SK-N-SH (cell line): Measurements from ENCODE around the gene MORF4L1. TPM values are rescaled to one million over a fixed set of nuclear protein-coding genes. Genes with fewer than 3 reads are reported as not detected.
A peak's percentile ranks its signal among the peaks of the same experiment; 100 is the strongest.
"Not testable (repeated sequence)": the region's sequence is repeated elsewhere in the genome, so short reads cannot be mapped to it uniquely, and the experiment has no call there.

Experiments used
- CTCF ChIA-PET: fragments of 300-600, 350-600 bp; formaldehyde crosslinking; extraction: SDS; loops from one replicate; lab custom pipeline; 2021; lab: Yijun Ruan, JAX
- POLR2A ChIA-PET: fragments of 350-600 bp; sonication (Branson Sonifier 250); formaldehyde crosslinking; extraction: SDS; loops from one replicate; lab custom pipeline; 2020; ENCODE audit warnings: antibody characterized with exemption, inconsistent platforms; lab: Yijun Ruan, JAX
- DNase-seq: peaks from one replicate; pipeline ENCODE4 v3.0.0; 2012
- H2AFZ ChIP-seq: fragments of 200-600 bp; sonication (generic); 2 replicates; pipeline ENCODE4 v1.8.1; 2016; ENCODE audit warnings: antibody characterized with exemption, mild to moderate bottlenecking, low read depth
- H3F3A ChIP-seq: fragments of 200-600 bp; sonication (generic); replicated peaks from 2 replicates; pipeline ENCODE3; 2016; ENCODE audit warnings: antibody characterized with exemption, mild to moderate bottlenecking; ENCODE audit not compliant: insufficient read depth
- H3K27ac ChIP-seq, 2 experiments: fragments of 200-500 bp in 1 of 2; fragments of 200-600 bp in 1 of 2; sonication (Bioruptor generic) in 1 of 2; sonication (generic), shearing (Covaris generic) in 1 of 2; 2 replicates each; pipeline versions ENCODE4 v1.5.1 to v1.6.1; 2014 to 2016; ENCODE audit warnings: low read depth in 2 of 2, inconsistent platforms in 1 of 2, low read length in 1 of 2, mild to moderate bottlenecking in 1 of 2, mixed read lengths in 1 of 2
- H3K27me3 ChIP-seq: fragments of 200-600 bp; sonication (generic), shearing (Covaris generic); 2 replicates; pipeline ENCODE4 v1.6.1; 2016; ENCODE audit warnings: mixed run types; ENCODE audit not compliant: insufficient read depth
- H3K36me3 ChIP-seq, 2 experiments: fragments of 200-500 bp in 1 of 2; fragments of 200-600 bp in 1 of 2; sonication (Bioruptor generic) in 1 of 2; sonication (generic) in 1 of 2; replicated peaks in 1 of 2; 2 replicates each; pipeline versions ENCODE3 to v1.5.1; 2014 to 2016; ENCODE audit warnings: low read length in 1 of 2, mild to moderate bottlenecking in 1 of 2; ENCODE audit not compliant: insufficient read depth in 2 of 2, control insufficient read depth in 1 of 2
- H3K4me1 ChIP-seq, 2 experiments: fragments of 200-500 bp in 1 of 2; fragments of 200-600 bp in 1 of 2; sonication (Bioruptor generic) in 1 of 2; sonication (generic), shearing (Covaris generic) in 1 of 2; 2 replicates each; pipeline versions ENCODE4 v1.5.1 to v1.6.1; 2014 to 2016; ENCODE audit warnings: low read depth in 1 of 2, low read length in 1 of 2, mixed run types in 1 of 2; ENCODE audit not compliant: insufficient read depth in 2 of 2, control insufficient read depth in 1 of 2
- H3K4me2 ChIP-seq: fragments of 200-600 bp; sonication (generic), shearing (Covaris generic); 2 replicates; pipeline ENCODE4 v1.6.1; 2017; ENCODE audit warnings: mixed run types
- H3K4me3 ChIP-seq, 2 experiments: fragments of 200-500 bp in 1 of 2; fragments of 200-600 bp in 1 of 2; sonication (Bioruptor generic) in 1 of 2; sonication (generic), shearing (Covaris generic) in 1 of 2; 2 replicates each; pipeline versions ENCODE4 v1.5.1 to v1.8.1; 2014 to 2016; ENCODE audit warnings: low read depth in 2 of 2, inconsistent platforms in 1 of 2, low read length in 1 of 2, mild to moderate bottlenecking in 1 of 2, mixed read lengths in 1 of 2, moderate library complexity in 1 of 2
- H3K79me2 ChIP-seq: fragments of 200-600 bp; sonication (generic); 2 replicates; pipeline ENCODE4 v1.8.1; 2017; ENCODE audit warnings: mild to moderate bottlenecking; ENCODE audit not compliant: insufficient read depth
- H3K9ac ChIP-seq: fragments of 200-600 bp; sonication (generic); 2 replicates; pipeline ENCODE4 v1.6.1; 2017; ENCODE audit warnings: mixed run types
- H3K9me2 ChIP-seq: fragments of 200-600 bp; sonication (generic); 2 replicates; pipeline ENCODE4 v1.6.1; 2017; ENCODE audit warnings: mixed run types
- H3K9me3 ChIP-seq: fragments of 200-600 bp; sonication (generic); 2 replicates; pipeline ENCODE4 v1.6.1; 2017; ENCODE audit warnings: mixed run types, mild to moderate bottlenecking, moderate library complexity
- H4K20me1 ChIP-seq: fragments of 200-600 bp; sonication (generic); 2 replicates; pipeline ENCODE4 v1.6.1; 2017; ENCODE audit warnings: mild to moderate bottlenecking, mixed run types; ENCODE audit not compliant: insufficient read depth
- CHD2 ChIP-seq: fragments of 150-350 bp; IDR thresholded peaks from 2 replicates; pipeline ENCODE4 v1.6.1; 2018; ENCODE audit warnings: low read length; ENCODE audit not compliant: partially characterized antibody
- ELF1 ChIP-seq: IDR thresholded peaks from 2 replicates; pipeline ENCODE4 v1.4.0; 2012
- EP300 ChIP-seq, 2 experiments: IDR thresholded peaks; 2 replicates each; pipeline versions ENCODE4 v1.4.0 to v1.6.1; 2012; ENCODE audit warnings: borderline replicate concordance in 1 of 2, low read depth in 1 of 2, low read length in 1 of 2
- EZH2phosphoT487 ChIP-seq: fragments of 200-600 bp; sonication (generic); IDR thresholded peaks from 2 replicates; pipeline ENCODE4 v1.6.1; 2017; ENCODE audit warnings: low read depth, mixed run types, mild to moderate bottlenecking, antibody characterized with exemption, moderate library complexity, borderline replicate concordance
- GABPA ChIP-seq: IDR thresholded peaks from 2 replicates; pipeline ENCODE4 v1.4.0; 2012; ENCODE audit warnings: low read depth, mild to moderate bottlenecking
- MAX ChIP-seq: IDR thresholded peaks from 2 replicates; pipeline ENCODE4 v1.4.0; 2012; ENCODE audit warnings: low read depth
- MEF2A ChIP-seq: IDR thresholded peaks from 2 replicates; pipeline ENCODE4 v1.4.0; 2012; ENCODE audit warnings: low read depth, borderline replicate concordance
- NFIC ChIP-seq: IDR thresholded peaks from 2 replicates; pipeline ENCODE4 v1.4.0; 2012; ENCODE audit warnings: borderline replicate concordance
- NRF1 ChIP-seq: IDR thresholded peaks from 2 replicates; pipeline ENCODE4 v1.6.1; 2012; ENCODE audit warnings: low read depth, mild to moderate bottlenecking, low read length
- RCOR1 ChIP-seq: fragments of 150-350 bp; IDR thresholded peaks from 2 replicates; pipeline ENCODE4 v1.6.1; 2017; ENCODE audit warnings: antibody characterized with exemption, low read length
- RXRA ChIP-seq: IDR thresholded peaks from 2 replicates; pipeline ENCODE4 v1.4.0; 2012; ENCODE audit warnings: low read depth, mild to moderate bottlenecking, borderline replicate concordance
- TAF1 ChIP-seq: IDR thresholded peaks from 2 replicates; pipeline ENCODE4 v1.6.1; 2012; ENCODE audit warnings: low read depth, mild to moderate bottlenecking, low read length, moderate library complexity, borderline replicate concordance
- TCF12 ChIP-seq: IDR thresholded peaks from 2 replicates; pipeline ENCODE4 v1.4.0; 2012
- TEAD4 ChIP-seq: IDR thresholded peaks from 2 replicates; pipeline ENCODE4 v1.4.0; 2012; ENCODE audit warnings: mild to moderate bottlenecking, borderline replicate concordance; ENCODE audit not compliant: insufficient read depth
- USF2 ChIP-seq: fragments of 150-350 bp; IDR thresholded peaks from 2 replicates; pipeline ENCODE4 v1.6.1; 2017; ENCODE audit warnings: antibody characterized with exemption, low read length, low read depth, borderline replicate concordance
- WGBS: methylation state at CpG from one replicate; pipeline ENCODE4 v1.1.6; 2017; ENCODE audit warnings: low lambda C conversion rate; 5-methylcytosine and 5-hydroxymethylcytosine counted together
- polyA plus RNA-seq, 3 experiments: library from polyadenylated mRNA; depleted of rRNA; stranded (reverse); fragments of >200 nt; gene quantifications; 2 replicates each; pipeline ENCODE4 v1.2.3, GENCODE V29; 2012

The MORF4L1 gene
- polyA plus RNA-seq, 1 of the 3 experiments (the other 2 are of a cell fraction): 163 TPM

- Histone ChIP-seq H3K9me3 (no peaks in the 10 kb centered on the region), H3K27ac (no peak overlapping the region), H3K4me3 (no peak overlapping the region), H3F3A (no peaks in the 10 kb centered on the region), H3K4me2 (no peak overlapping the region), H2AFZ (no peak overlapping the region), H4K20me1 (no peaks in the 10 kb centered on the region), H3K79me2 (no peaks in the 10 kb centered on the region), H3K27me3 (no peaks in the 10 kb centered on the region), H3K36me3 (no peaks in the 10 kb centered on the region), H3K4me1 (peaks cover 0 to 2% of the 10 kb centered on the region in 2 experiments; a peak in 1 of 4 replicates), H3K9me2 (no peaks in the 10 kb centered on the region), H3K9ac (no peak overlapping the region)
- DNase-seq: peak; percentile 36
- POLR2A ChIA-PET: no interaction called here
- 60% methylated on average over 6 of the region's 6 CpGs for WGBS
- CTCF ChIA-PET: interaction anchor here (1.4 kb wide), 1 partner anchor 31 kb away, joined by 3 read pairs; the partner anchor contains the start of gene ADAMTS7
- TF ChIP-seq RXRA (no peak), USF2 (no peak), NRF1 (no peak), CHD2 (no peak), GABPA (no peak), MEF2A (no peak), TCF12 (no peak), MAX (no peak), EP300 (IDR thresholded peaks at IDR 0.05; ENCODE audit: borderline replicate concordance in 1 of 2, low read depth in 1 of 2, low read length in 1 of 2) (no peak), EZH2phosphoT487 (no peak), ELF1 (no peak), TEAD4 (no peak), NFIC (no peak), RCOR1 (no peak)
These were observed 30.8 kb upstream of the MORF4L1 start for GRCh38 chr15:78841891-78842290.

GRCh38 chr15:78842519-78842918 is 30.2 kb upstream of the MORF4L1 start:
- no peak overlapping the region for H2AFZ ChIP-seq
- H3K9ac ChIP-seq: no peak overlapping the region
- CTCF ChIA-PET: interaction anchor here (1.3 to 1.4 kb wide), 2 partner anchors 18 to 31 kb away, joined by 3 read pairs; partner anchors contain the start of gene ADAMTS7
- no peak overlapping the region for H3K4me2 ChIP-seq
- 52% methylated on average over 3 of the region's 3 CpGs for WGBS
- H3K79me2 ChIP-seq: no peaks in the 10 kb centered on the region
- H4K20me1 ChIP-seq: no peaks in the 10 kb centered on the region
- H3K9me2 ChIP-seq: no peaks in the 10 kb centered on the region
- no peak overlapping the region for H3K27ac ChIP-seq
- DNase-seq: no peak
- no peaks in the 10 kb centered on the region for H3K9me3 ChIP-seq
- H3F3A ChIP-seq: no peaks in the 10 kb centered on the region
- POLR2A ChIA-PET: no interaction called here
- H3K27me3 ChIP-seq: no peaks in the 10 kb centered on the region
- no peaks in the 10 kb centered on the region for H3K36me3 ChIP-seq
- TF ChIP-seq TAF1: no peak
- TF ChIP-seq, all 33 proteins: peak for 0
- H3K4me1 ChIP-seq: peaks cover 0 to 2% of the 10 kb centered on the region in 2 experiments; a peak in 1 of 4 replicates
- H3K4me3 ChIP-seq: no peak overlapping the region

GRCh38 chr15:78846906-78847305 is 25.8 kb upstream of the MORF4L1 start:
- H3K9ac ChIP-seq, H3K4me3 ChIP-seq, H3K79me2 ChIP-seq, H2AFZ ChIP-seq, H4K20me1 ChIP-seq, H3K27me3 ChIP-seq, H3K27ac ChIP-seq, DNase-seq, H3K4me1 ChIP-seq, H3K9me3 ChIP-seq, H3F3A ChIP-seq, H3K9me2 ChIP-seq, H3K4me2 ChIP-seq, POLR2A ChIA-PET, H3K36me3 ChIP-seq: not testable (repeated sequence)
- CTCF ChIA-PET: interaction anchor here (0.7 kb wide), 1 partner anchor 35 kb away, joined by 4 read pairs; no protein-coding TSS in a partner anchor
- no CpG with 5 or more reads among the region's 27 CpGs for whole genome bisulfite sequencing

GRCh38 chr15:78847387-78847906 is 25.2 kb upstream of the MORF4L1 start:
- H3K36me3 ChIP-seq, POLR2A ChIA-PET, H4K20me1 ChIP-seq, H3K27ac ChIP-seq, H3K4me2 ChIP-seq, H3F3A ChIP-seq, H3K27me3 ChIP-seq, H3K9ac ChIP-seq, H3K4me1 ChIP-seq, H3K9me2 ChIP-seq, H2AFZ ChIP-seq, DNase-seq, H3K9me3 ChIP-seq, H3K4me3 ChIP-seq, H3K79me2 ChIP-seq: not testable (repeated sequence)
- CTCF ChIA-PET: interaction anchor here (0.5 to 0.7 kb wide), 2 partner anchors 35 to 425 kb away, joined by 3 to 4 read pairs; no protein-coding TSS in a partner anchor
- WGBS: 89% methylated on average over 13 of the region's 15 CpGs
